Measurements from ENCODE around the gene SLC6A5. TPM values are rescaled to one million over a fixed set of nuclear protein-coding genes. Genes with fewer than 3 reads are reported as not detected.

Gene SLC6A5
- total RNA-seq, 1 experiment from 2014 or later = not detected

DNA sequence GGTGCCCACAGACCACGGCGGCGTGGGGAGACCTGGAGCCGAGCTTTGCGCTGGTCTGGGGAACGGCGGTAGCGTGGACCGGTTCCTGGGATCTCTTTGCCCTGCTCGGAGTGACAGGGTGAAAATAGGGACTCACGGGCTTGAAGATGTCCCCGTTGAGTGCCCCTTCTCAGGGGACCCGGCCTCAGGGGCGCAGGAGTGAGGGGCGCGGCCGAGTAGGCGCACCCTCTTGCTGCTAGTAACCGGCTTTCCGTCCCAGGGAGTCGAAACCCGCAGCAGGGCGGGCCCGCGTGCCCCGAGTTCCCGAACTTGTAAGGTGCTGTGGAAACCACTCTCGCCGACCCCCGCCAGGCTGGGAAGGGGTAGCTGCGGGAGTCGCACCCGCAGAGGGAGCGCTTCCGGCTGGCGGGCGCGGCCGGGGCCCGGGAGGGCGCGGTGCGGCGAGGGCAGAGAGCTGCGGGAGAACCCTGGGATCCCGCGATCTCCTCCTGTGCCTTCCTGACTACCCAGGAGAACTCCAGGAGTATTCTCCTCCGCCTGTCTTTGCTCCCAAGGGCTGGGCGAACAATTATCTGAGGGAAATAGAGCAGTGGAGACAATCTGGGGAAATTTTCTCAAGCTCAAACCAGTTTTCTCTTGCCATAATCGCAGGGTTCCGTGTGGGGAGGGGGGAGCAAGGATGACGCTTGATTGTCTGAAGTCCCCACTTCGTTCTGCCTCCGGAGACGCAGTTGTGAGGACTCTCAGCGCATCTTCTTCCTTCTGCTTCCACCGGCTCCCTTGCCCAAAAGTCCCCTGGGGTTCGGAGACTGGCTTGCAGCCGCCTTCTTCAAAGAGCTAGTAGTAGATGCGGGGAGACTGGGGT, 70.6 kb downstream of the SLC6A5 start:
- no peaks in the 10 kb centered on the region; a peak in 1 of 7 replicates for H3K36me3 Mint-ChIP-seq (ENCODE audit: insufficient read depth in 1 of 3, low read depth in 3 of 3)
- Histone ChIP-seq H2AK5ac (ENCODE audit: insufficient read length, low read length) (no peak overlapping the region), H3K79me2 (ENCODE audit: insufficient read depth, low read length) (no peaks in the 10 kb centered on the region), H2BK120ac (ENCODE audit: low read depth, low read length, poor library complexity, severe bottlenecking) (no peak overlapping the region), H3K27me3 (ENCODE audit: insufficient read depth, low read length) (peaks cover 54% of the 10 kb centered on the region), H3K79me1 (ENCODE audit: insufficient read depth, low read depth, low read length, poor library complexity, severe bottlenecking) (no peaks in the 10 kb centered on the region), H2AFZ (ENCODE audit: low read length) (no peak overlapping the region), H4K5ac (ENCODE audit: insufficient read length, low read depth, low read length) (no peak overlapping the region), H3K4me1 (ENCODE audit: insufficient read depth, low read length) (no peaks in the 10 kb centered on the region), H2BK12ac (ENCODE audit: insufficient read length, low read depth, low read length) (no peak overlapping the region), H3K9ac (ENCODE audit: extremely low read depth, insufficient read length, low read length) (no peak overlapping the region), H3K18ac (ENCODE audit: insufficient read length, low read depth, low read length) (no peak overlapping the region), H3K4ac (ENCODE audit: low read depth, low read length) (no peak overlapping the region), H3K56ac (ENCODE audit: insufficient read length, low read depth, low read length) (no peak overlapping the region), H4K8ac (replicated peaks; ENCODE audit: insufficient read length, low read depth, low read length) (no peak overlapping the region), H4K91ac (ENCODE audit: insufficient read length, low read depth, low read length) (no peak overlapping the region), H2BK20ac (ENCODE audit: low read depth, low read length, poor library complexity, severe bottlenecking) (no peak overlapping the region), H3K9me3 (ENCODE audit: control insufficient read depth, low read depth, low read length) (no peaks in the 10 kb centered on the region), H3K23ac (ENCODE audit: insufficient read length, low read depth, low read length) (no peak overlapping the region), H3T11ph (ENCODE audit: low read length) (no peak overlapping the region), H4K20me1 (ENCODE audit: control insufficient read depth, insufficient read depth, insufficient read length) (no peaks in the 10 kb centered on the region), H3K23me2 (ENCODE audit: insufficient read length, low read depth, low read length, poor library complexity, severe bottlenecking) (peaks cover 21% of the 10 kb centered on the region), H3K27ac (ENCODE audit: insufficient read length, low read depth, low read length) (no peak overlapping the region), H3K14ac (ENCODE audit: insufficient read depth, low read length) (no peak overlapping the region), H2BK5ac (ENCODE audit: insufficient read length, low read length) (no peak overlapping the region), H3K4me2 (ENCODE audit: insufficient read depth, insufficient read length, low read length) (peak overlapping the region; percentile 93), H2BK15ac (ENCODE audit: low read depth, low read length) (no peak overlapping the region)
- H3K4me3 Mint-ChIP-seq = peak overlapping the region; percentile 72 to 87
- peaks cover 80% of the 10 kb centered on the region for H3K27me3 Mint-ChIP-seq (ENCODE audit: low read depth)
- H3K9me3 Mint-ChIP-seq = no peaks in the 10 kb centered on the region; a peak in 2 of 5 replicates
- TF ChIP-seq, protein P1, sequence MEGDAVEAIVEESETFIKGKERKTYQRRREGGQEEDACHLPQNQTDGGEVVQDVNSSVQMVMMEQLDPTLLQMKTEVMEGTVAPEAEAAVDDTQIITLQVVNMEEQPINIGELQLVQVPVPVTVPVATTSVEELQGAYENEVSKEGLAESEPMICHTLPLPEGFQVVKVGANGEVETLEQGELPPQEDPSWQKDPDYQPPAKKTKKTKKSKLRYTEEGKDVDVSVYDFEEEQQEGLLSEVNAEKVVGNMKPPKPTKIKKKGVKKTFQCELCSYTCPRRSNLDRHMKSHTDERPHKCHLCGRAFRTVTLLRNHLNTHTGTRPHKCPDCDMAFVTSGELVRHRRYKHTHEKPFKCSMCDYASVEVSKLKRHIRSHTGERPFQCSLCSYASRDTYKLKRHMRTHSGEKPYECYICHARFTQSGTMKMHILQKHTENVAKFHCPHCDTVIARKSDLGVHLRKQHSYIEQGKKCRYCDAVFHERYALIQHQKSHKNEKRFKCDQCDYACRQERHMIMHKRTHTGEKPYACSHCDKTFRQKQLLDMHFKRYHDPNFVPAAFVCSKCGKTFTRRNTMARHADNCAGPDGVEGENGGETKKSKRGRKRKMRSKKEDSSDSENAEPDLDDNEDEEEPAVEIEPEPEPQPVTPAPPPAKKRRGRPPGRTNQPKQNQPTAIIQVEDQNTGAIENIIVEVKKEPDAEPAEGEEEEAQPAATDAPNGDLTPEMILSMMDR (conservative IDR thresholded peaks at IDR 0.05) = no peak
- WGBS (ENCODE audit: extremely low coverage, insufficient read length, low lambda C conversion rate) = no CpG with 5 or more reads among the region's 60 CpGs
- H3K27ac Mint-ChIP-seq = 0 out of 7 replicates have a peak overlapping the region, but pooled peaks of 1 of the 3 experiments have one; percentile 11
- peaks cover 38% of the 10 kb centered on the region in 2 experiments for H3K4me1 Mint-ChIP-seq
- peak; percentile 38 for DNase-seq

Data from H9 (cell line).